HG03280 (cell line): ENCODE data around the gene VEGFD.
"Not testable (repeated sequence)": the region's sequence is repeated elsewhere in the genome, so short reads cannot be mapped to it uniquely, and the experiment has no call there.

Experiments
- ATAC-seq: cut with Tn5 transposase; IDR thresholded peaks from one replicate; pipeline ENCODE4 v1.9.1; 2021; ENCODE audit warnings: mild to moderate bottlenecking, moderate library complexity; ENCODE audit not compliant: unreplicated experiment

VEGFD gene

GRCh38 chrX:15314472-15314871 lies 69.7 kb downstream of the VEGFD start:
- no peak for ATAC-seq

GRCh38 chrX:15311119-15311518 lies 73.1 kb downstream of the VEGFD start:
- no peak for ATAC-seq

DNA sequence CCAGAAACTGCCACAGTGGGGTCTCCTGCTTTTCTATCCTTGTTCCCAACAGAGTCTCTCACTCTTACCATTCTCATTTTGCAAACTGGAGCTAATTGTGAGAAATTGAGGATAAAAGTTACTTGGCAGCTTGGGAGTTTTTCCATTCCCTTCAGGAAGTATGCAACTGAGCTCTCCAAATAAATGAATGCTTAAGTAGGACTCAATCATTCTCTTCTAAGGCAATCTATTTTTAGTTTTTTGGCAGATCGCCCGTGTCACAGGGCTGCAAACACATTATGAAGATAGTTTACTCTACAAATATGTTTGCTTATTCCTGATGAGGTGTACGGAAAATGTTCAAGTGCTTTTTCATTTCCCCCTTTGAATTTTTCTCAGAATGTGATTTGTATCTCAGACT lies 74.1 kb downstream of the VEGFD start:
- no peak for ATAC-seq

DNA sequence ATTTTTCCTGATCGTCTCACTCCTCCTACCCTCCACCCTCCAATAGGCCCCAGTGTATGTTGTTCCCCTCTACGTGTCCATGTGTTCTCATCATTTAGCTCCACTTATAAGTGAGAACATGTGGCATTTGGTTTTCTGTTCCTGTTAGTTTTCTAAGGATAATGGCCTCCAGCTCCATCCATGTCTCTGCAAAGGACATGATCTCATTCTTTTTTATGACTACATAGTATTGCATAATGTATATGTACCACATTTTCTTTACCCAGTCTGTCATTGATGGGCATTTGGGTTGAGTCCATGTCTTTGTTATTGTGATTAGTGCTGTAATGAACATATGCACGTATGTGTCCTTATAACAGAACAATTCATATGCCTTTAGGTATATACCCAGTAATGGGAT lies 78.3 kb downstream of the VEGFD start:
- ATAC-seq: not testable (repeated sequence)

DNA sequence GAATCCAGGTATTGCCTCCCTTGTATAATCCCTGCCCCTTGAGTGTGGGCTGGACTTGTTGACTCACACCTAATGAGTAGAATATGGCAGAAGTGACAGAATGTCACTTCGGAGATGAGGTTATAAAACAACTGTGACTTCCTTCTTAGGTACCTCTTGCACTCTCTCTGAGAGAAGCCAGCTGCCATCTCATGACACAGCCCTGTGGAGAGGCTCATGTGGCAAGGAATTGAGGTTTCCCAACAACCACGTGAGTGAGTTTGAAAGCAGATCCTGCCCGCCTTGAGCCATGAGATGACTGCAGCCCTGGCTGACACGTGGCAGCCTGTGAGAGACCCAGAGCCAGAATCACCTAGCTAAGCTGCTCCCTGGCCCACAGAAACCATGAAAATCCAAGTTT lies 82.3 kb downstream of the VEGFD start:
- ATAC-seq: no peak

DNA sequence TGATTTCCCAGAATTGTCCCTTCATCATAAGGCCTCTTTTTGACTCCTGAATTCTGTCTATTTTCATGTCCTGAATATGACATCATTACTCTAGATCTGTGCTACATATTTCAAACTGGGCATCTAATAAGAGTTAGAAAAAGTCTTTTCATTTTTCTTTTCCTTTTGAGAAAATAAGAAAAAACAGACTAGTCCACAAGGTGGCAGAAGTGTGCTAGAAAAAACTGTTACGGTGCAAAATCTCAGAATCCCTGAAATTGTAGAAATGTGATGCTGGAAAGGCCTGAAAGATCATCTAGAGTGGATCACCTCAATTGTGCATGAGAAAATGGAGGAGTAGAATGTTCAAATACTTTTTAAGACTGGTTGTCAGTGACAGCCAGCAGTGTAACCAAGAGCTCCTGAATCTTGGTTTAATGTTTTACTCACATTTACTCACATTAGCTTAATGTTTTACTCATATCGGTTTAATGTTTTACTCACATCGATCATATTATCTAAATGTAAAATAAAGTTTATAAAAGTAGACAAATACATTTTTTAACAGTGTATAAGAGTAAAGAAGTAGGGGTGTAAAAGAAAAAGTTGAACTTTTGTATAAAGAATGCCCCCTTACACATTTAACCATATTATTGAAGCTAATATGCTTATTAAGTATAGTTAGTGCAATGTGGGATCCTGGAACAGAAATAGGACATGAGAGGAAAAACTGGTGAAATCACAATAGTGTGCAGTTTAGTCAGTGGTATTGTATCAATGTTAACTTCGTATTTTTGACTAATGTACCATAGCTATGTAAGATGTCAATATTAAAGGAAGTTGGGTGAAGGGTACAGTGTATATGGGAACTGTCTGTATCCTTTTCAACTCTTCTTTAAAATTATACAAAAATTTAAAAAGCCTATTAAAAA lies 84.0 kb downstream of the VEGFD start:
- ATAC-seq: no peak

- ATAC-seq: no peak
Measured at GRCh38 chrX:15298780-15299179, 85.4 kb downstream of the VEGFD start.

DNA sequence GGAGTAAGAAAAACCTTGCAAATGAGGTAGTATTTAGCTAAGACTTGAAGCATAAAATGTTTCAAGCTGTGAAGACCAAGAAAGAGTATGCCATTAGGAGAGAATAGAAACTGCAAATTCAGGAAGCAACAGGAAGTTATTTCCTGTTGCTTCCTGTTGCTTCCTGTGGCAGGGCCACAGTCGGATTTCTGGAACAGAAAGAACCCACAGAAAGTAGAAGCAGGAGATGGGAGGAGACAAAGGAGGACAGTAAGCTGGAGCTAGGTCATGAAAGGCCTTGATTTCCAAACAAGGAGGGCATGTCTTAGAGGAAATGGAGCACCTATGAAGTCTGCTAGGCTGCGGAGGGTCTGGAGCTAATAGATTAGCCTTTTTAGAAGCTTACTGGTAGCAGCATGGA lies 86.0 kb downstream of the VEGFD start:
- ATAC-seq: no peak
